GM12878 (cell line): ENCODE measurements around the gene TBC1D9B. TPM values are rescaled to one million over a fixed set of nuclear protein-coding genes. Genes with fewer than 3 reads are reported as not detected.

ENCODE experiments used
- ATAC-seq: fragments of 200-7000 bp; cut with Tn5 transposase; 3 replicates; pipeline ENCODE4 v1.9.1; 2020; ENCODE audit warnings: mild to moderate bottlenecking, moderate library complexity
- BruUV-seq: library from RNA; stranded (reverse); fragments of 400-500 nt; replicated peaks from 2 replicates; lab custom pipeline; 2021; lab: Mats Ljungman, UMichigan
- CTCF ChIA-PET: fragments of 300-600 bp; sonication (Branson Sonifier 250); formaldehyde crosslinking; extraction: SDS; loops from one replicate; lab custom pipeline; 2021; ENCODE audit warnings: inconsistent platforms; lab: Yijun Ruan, JAX
- POLR2A ChIA-PET: fragments of 350-600 bp; formaldehyde crosslinking; extraction: SDS; loops from one replicate; lab custom pipeline; 2021; ENCODE audit warnings: inconsistent platforms; lab: Charles Lee
- RAD21 ChIA-PET: fragments of 300-600 bp; sonication (Branson Sonifier 250); formaldehyde crosslinking; loops from one replicate; lab custom pipeline; 2023; ENCODE audit warnings: antibody characterized with exemption; ENCODE audit not compliant: unreplicated experiment; lab: Charles Lee
- SMC1A ChIA-PET: fragments of 300-600 bp; sonication (Branson Sonifier 250); formaldehyde crosslinking; loops from one replicate; lab custom pipeline; 2023; ENCODE audit not compliant: unreplicated experiment, uncharacterized antibody; lab: Charles Lee
- DNase-seq: peaks from one replicate; pipeline ENCODE4 v3.0.0-alpha.2; 2011; ENCODE audit warnings: low read depth, low spot score
- FAIRE-seq: peaks from 3 replicates; lab custom pipeline; 2011; peaks lifted over from hg19 to GRCh38; lab: Jason Lieb, UNC
- H2AFZ ChIP-seq: 2 replicates; pipeline ENCODE4 v1.6.0; 2011; ENCODE audit warnings: low read depth, low read length, control low read depth; ENCODE audit not compliant: control insufficient read depth
- H3K27ac ChIP-seq: 2 replicates; pipeline ENCODE4 v1.5.1; 2011; ENCODE audit warnings: control low read depth; ENCODE audit not compliant: control insufficient read depth, insufficient read depth
- H3K27me3 ChIP-seq, 2 experiments: replicated peaks in 1 of 2; 2 replicates each; pipeline versions ENCODE4 v1.6.0 to v1.6.1; 2011; ENCODE audit warnings: low read length in 1 of 2; ENCODE audit not compliant: control insufficient read depth in 2 of 2, insufficient read depth in 2 of 2
- H3K36me3 ChIP-seq, 2 experiments: 2 replicates each; pipeline ENCODE4 v1.5.1; 2011; ENCODE audit warnings: low read length in 1 of 2; ENCODE audit not compliant: control insufficient read depth in 2 of 2, insufficient read depth in 2 of 2
- H3K4me1 ChIP-seq: 2 replicates; pipeline ENCODE4 v1.6.1; 2011; ENCODE audit warnings: mild to moderate bottlenecking, low read length, moderate library complexity, mixed read lengths; ENCODE audit not compliant: control insufficient read depth, insufficient read depth
- H3K4me2 ChIP-seq: 2 replicates; pipeline ENCODE4 v1.6.0; 2011; ENCODE audit warnings: control low read depth; ENCODE audit not compliant: control insufficient read depth, insufficient read depth
- H3K4me3 ChIP-seq: fragments of 200-600 bp; sonication (generic); 2 replicates; pipeline ENCODE4 v1.5.1; 2016
- H3K79me2 ChIP-seq: 2 replicates; pipeline ENCODE4 v1.6.0; 2011; ENCODE audit warnings: low read length; ENCODE audit not compliant: control insufficient read depth, insufficient read depth
- H3K9ac ChIP-seq: 2 replicates; pipeline ENCODE4 v1.8.0; 2011; ENCODE audit warnings: low read length, control low read depth, mixed read lengths; ENCODE audit not compliant: control insufficient read depth, insufficient read depth
- H3K9me3 ChIP-seq: replicated peaks from 3 replicates; pipeline ENCODE4 v1.5.1; 2011; ENCODE audit warnings: mild to moderate bottlenecking, low read length; ENCODE audit not compliant: control insufficient read depth, insufficient read depth
- H4K20me1 ChIP-seq: 2 replicates; pipeline ENCODE4 v1.6.0; 2011; ENCODE audit not compliant: control insufficient read depth, insufficient read depth
- BACH1 ChIP-seq: fragments of 450-650 bp; IDR thresholded peaks from 2 replicates; pipeline ENCODE4 v1.6.1; 2017; ENCODE audit warnings: mild to moderate bottlenecking, borderline replicate concordance
- CHD2 ChIP-seq: IDR thresholded peaks from 2 replicates; pipeline ENCODE4 v1.6.1; 2011; ENCODE audit warnings: low read depth, low read length, improper control_type of control experiment, borderline replicate concordance
- HCFC1 ChIP-seq: fragments of 150-350 bp; IDR thresholded peaks from 2 replicates; pipeline ENCODE4 v1.6.1; 2014; ENCODE audit warnings: low read length
- HDAC6 ChIP-seq: fragments of 200-600 bp; sonication (generic); IDR thresholded peaks from one replicate; pipeline ENCODE4 v1.8.0; 2017; ENCODE audit warnings: antibody characterized with exemption; ENCODE audit not compliant: unreplicated experiment
- IKZF2 ChIP-seq, 2 experiments: fragments of 450-650 bp; IDR thresholded peaks; 2 replicates each; pipeline ENCODE4 v1.6.1; 2017; ENCODE audit warnings: mild to moderate bottlenecking in 2 of 2, moderate library complexity in 2 of 2
- JUND ChIP-seq: IDR thresholded peaks from 2 replicates; pipeline ENCODE4 v1.6.1; 2012; ENCODE audit warnings: low read depth, mild to moderate bottlenecking, low read length, improper control_type of control experiment, moderate library complexity
- NBN ChIP-seq: fragments of 450-650 bp; IDR thresholded peaks from 2 replicates; pipeline ENCODE4 v1.6.1; 2016
- NR2C1 ChIP-seq: fragments of 450-650 bp; IDR thresholded peaks from 2 replicates; pipeline ENCODE4 v1.6.1; 2017; ENCODE audit warnings: antibody characterized with exemption, mild to moderate bottlenecking, moderate library complexity
- PAX5 ChIP-seq: IDR thresholded peaks from 2 replicates; pipeline ENCODE4 v1.6.1; 2011; ENCODE audit warnings: low read depth, low read length, borderline replicate concordance
- POLR2A ChIP-seq: IDR thresholded peaks from 2 replicates; pipeline ENCODE4 v1.6.1; 2011; ENCODE audit warnings: low read depth, mild to moderate bottlenecking, low read length
- POLR2AphosphoS2 ChIP-seq: IDR thresholded peaks from 2 replicates; pipeline ENCODE4 v1.6.1; 2011; ENCODE audit warnings: low read depth, mild to moderate bottlenecking, low read length, improper control_type of control experiment, moderate library complexity
- SMAD5 ChIP-seq: IDR thresholded peaks from 2 replicates; pipeline ENCODE4 v1.6.1; 2016; ENCODE audit warnings: antibody characterized with exemption, low read depth
- SMARCA5 ChIP-seq: fragments of 450-650 bp; IDR thresholded peaks from 2 replicates; pipeline ENCODE4 v1.6.1; 2017; ENCODE audit warnings: mild to moderate bottlenecking
- TCF7 ChIP-seq: IDR thresholded peaks from 2 replicates; pipeline ENCODE4 v1.6.1; 2014; ENCODE audit warnings: antibody characterized with exemption, borderline replicate concordance
- WGBS: methylation state at CpG from one replicate; pipeline ENCODE4 v1.1.6; 2016; ENCODE audit warnings: low lambda C conversion rate; ENCODE audit not compliant: insufficient replicate concordance, insufficient coverage; ENCODE audit errors: missing lambda C conversion rate; 5-methylcytosine and 5-hydroxymethylcytosine counted together
- in situ Hi-C: fragments of 300-500 bp; cut with MboI; formaldehyde crosslinking; loops from 9 replicates; pipeline ENCODE4 v1.14.3; 2018; ENCODE audit warnings: mixed read lengths
- intact Hi-C: fragments of 100-400 bp; cut with micrococcal nuclease; formaldehyde crosslinking; loops from one replicate; pipeline ENCODE4 v1.14.2; 2022; ENCODE audit not compliant: unreplicated experiment
- polyA plus RNA-seq, 11 experiments: library from polyadenylated mRNA; depleted of rRNA in 4 of 11; unstranded in 6 of 11; stranded (reverse) in 5 of 11; fragments of >200 nt; fragmentation: Nextera tagmentation in 4 of 11; fragmentation: Illumina TruSeq in 1 of 11; extraction: Ambion mirVana in 4 of 11; extraction: Trizol in 1 of 11; gene quantifications; 1 replicate in 1 of 11; 2 replicates in 10 of 11; pipeline versions ENCODE4 v1.2.1 to v1.2.3, GENCODE V29; 2011 to 2016; ENCODE audit warnings: inconsistent platforms in 2 of 11, missing spikeins in 2 of 11, low read depth in 1 of 11
- total RNA-seq, 4 experiments: library from RNA; depleted of rRNA in 3 of 4; stranded (reverse); fragments of >200 nt in 3 of 4; fragmentation: Illumina TruSeq in 1 of 4; extraction: Trizol in 1 of 4; gene quantifications; 2 replicates each; pipeline versions ENCODE4 v1.2.1 to v1.2.3, GENCODE V29; 2013 to 2021
- TF ChIP-seq, protein P1 (sequence below): IDR thresholded peaks from 2 replicates; pipeline ENCODE4 v1.6.1; 2012; ENCODE audit warnings: low read length, inconsistent platforms

TBC1D9B gene
- total and polyA plus RNA-seq, 10 of the 15 experiments (the other 5 are each of a cell fraction or from before 2014, with no cell fraction given), result 4.0 to 74.2 (median 34.6) TPM

DNA sequence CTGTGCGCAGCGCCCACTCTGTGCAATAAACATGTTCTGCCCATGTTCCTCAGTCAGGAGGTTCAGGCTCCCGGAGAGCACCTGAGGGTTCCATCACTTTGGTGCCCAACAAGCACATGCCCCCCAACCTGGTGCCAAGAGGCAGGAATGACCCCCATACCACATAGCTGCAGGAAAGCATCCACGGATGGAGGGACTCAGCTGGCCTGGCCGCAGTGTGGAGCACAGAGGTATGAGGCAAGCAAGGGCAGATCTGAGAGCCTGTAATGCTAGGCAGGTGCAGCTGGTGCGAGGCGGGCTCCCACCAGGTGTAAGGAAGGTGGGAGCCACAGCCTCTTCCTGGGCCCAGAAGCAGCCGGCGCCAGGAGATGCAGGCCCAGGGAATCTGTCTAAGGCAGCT, 44.8 kb downstream of the TBC1D9B start:
- no peaks in the 10 kb centered on the region for H3K4me1 ChIP-seq
- H3K27me3 ChIP-seq, result no peaks in the 10 kb centered on the region
- in situ Hi-C loops, result no loop called here
- TF ChIP-seq HDAC6 (no peak), TCF7 (no peak), PAX5 (no peak), POLR2AphosphoS2 (no peak), SMAD5 (no peak), JUND (no peak), NBN (no peak), HCFC1 (no peak), SMARCA5 (no peak), CHD2 (no peak), NR2C1 (no peak), POLR2A (no peak), IKZF2 (IDR thresholded peaks at IDR 0.05) (no peak), BACH1 (no peak)
- TF ChIP-seq, protein P1, sequence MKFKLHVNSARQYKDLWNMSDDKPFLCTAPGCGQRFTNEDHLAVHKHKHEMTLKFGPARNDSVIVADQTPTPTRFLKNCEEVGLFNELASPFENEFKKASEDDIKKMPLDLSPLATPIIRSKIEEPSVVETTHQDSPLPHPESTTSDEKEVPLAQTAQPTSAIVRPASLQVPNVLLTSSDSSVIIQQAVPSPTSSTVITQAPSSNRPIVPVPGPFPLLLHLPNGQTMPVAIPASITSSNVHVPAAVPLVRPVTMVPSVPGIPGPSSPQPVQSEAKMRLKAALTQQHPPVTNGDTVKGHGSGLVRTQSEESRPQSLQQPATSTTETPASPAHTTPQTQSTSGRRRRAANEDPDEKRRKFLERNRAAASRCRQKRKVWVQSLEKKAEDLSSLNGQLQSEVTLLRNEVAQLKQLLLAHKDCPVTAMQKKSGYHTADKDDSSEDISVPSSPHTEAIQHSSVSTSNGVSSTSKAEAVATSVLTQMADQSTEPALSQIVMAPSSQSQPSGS, result no peak
- ChIA-PET CTCF (no interaction called here), RAD21 (no interaction called here), SMC1A (no interaction called here), POLR2A (no interaction called here)
- H3K79me2 ChIP-seq, result peaks cover 3% of the 10 kb centered on the region
- FAIRE-seq, result no peak
- H3K4me2 ChIP-seq, result no peak overlapping the region
- no peak overlapping the region for H3K9ac ChIP-seq
- no peak overlapping the region for H2AFZ ChIP-seq
- no peak overlapping the region for H3K4me3 ChIP-seq
- no peak overlapping the region for H3K27ac ChIP-seq
- no peak for DNase-seq
- no peaks in the 10 kb centered on the region; the same call in 1 of the 3 replicates for H3K9me3 ChIP-seq
- intact Hi-C loops, result no loop called here
- no peak for ATAC-seq
- H4K20me1 ChIP-seq, result no peaks in the 10 kb centered on the region
- WGBS, result 100% methylated on average over 9 of the region's 9 CpGs
- no TSS peak for BruUV-seq
- H3K36me3 ChIP-seq, result peaks cover 1 to 13% of the 10 kb centered on the region in 2 experiments; a peak in 3 of 4 replicates
